ENCODE data around the gene BRD4.

GRCh38 chr19:15218501-15218900 lies 113.8 kb downstream of the BRD4 start:
- TF ChIP-seq POLR2AphosphoS5 (IDR thresholded peaks at IDR 0.05; ENCODE audit: insufficient read depth in 1 of 2, low read depth in 1 of 2) (no peak), CTCF (IDR thresholded peaks at IDR 0.05) (no peak), POLR2A (IDR thresholded peaks at IDR 0.05) (no peak)

Measured in vagina (tissue), 2 donors.